Activated T-helper 1 cell treated with anti-CD3 and anti-CD28 coated beads, Interleukin-2, amount 50 U/mL, for 16 hours (primary cell): ENCODE data around the gene AADAT.

Source experiments
- DNase-seq, 2 donors: peaks; one replicate each; pipeline ENCODE4 v3.0.0-alpha.2; 2020; ENCODE audit warnings: low read depth in 1 of 2, low spot score in 1 of 2

Gene AADAT

GRCh38 chr4:170035231-170035630 is 54.5 kb downstream of the AADAT start:
- no peak for DNase-seq

GRCh38 chr4:170033999-170034398 is 55.8 kb downstream of the AADAT start:
- no peak for DNase-seq

- no peak for DNase-seq
Observed at GRCh38 chr4:170030121-170030520, 59.6 kb downstream of the AADAT start.

GRCh38 chr4:170027181-170027829 is 62.5 kb downstream of the AADAT start:
- peak; percentile 76 to 77 for DNase-seq

GRCh38 chr4:170026253-170027021 is 63.3 kb downstream of the AADAT start, which contains the start of gene MFAP3L:
Gene MFAP3L (minus strand): TSS chr4:170026395. CDS start chr4:170005877, 20,518 bp downstream.
- DNase-seq, result peak; percentile 49 to 71

GRCh38 chr4:170025523-170026252 is 64.1 kb downstream of the AADAT start:
- DNase-seq, result no peak

GRCh38 chr4:170022211-170022610 is 67.5 kb downstream of the AADAT start:
- DNase-seq, result no peak

- DNase-seq, result no peak
Observed at GRCh38 chr4:170017252-170017651, 72.5 kb downstream of the AADAT start.

GRCh38 chr4:170015285-170015684 is 74.5 kb downstream of the AADAT start:
- no peak for DNase-seq

- no peak for DNase-seq
Observed at GRCh38 chr4:170014359-170015011, 75.3 kb downstream of the AADAT start.

- DNase-seq, result no peak
Observed at GRCh38 chr4:170012629-170012958, 77.2 kb downstream of the AADAT start.

GRCh38 chr4:170011921-170012628 is 77.7 kb downstream of the AADAT start:
- DNase-seq, result no peak
